ENCODE results near the gene DSEL. TPM values are rescaled to one million over a fixed set of nuclear protein-coding genes. Genes with fewer than 3 reads are reported as not detected.

DSEL gene
- total and polyA plus RNA-seq, 2 experiments from 2014 or later: 4.0 to 18.9 TPM

- TF ChIP-seq EZH2phosphoT487 (IDR thresholded peaks at IDR 0.05; ENCODE audit: low read depth, severe bottlenecking, unreplicated experiment): no peak
- TF ChIP-seq CTCF (IDR thresholded peaks at IDR 0.05; ENCODE audit: poor library complexity): no peak
- TF ChIP-seq EZH2 (IDR thresholded peaks at IDR 0.05; ENCODE audit: borderline replicate concordance): no peak
- no peak for DNase-seq (ENCODE audit: low spot score)
- no peaks in the 10 kb centered on the region for H3K27me3 ChIP-seq
- H3K4me1 ChIP-seq (ENCODE audit: insufficient read depth): no peaks in the 10 kb centered on the region
- H3K9me2 ChIP-seq (replicated peaks; ENCODE audit: insufficient read depth): no peaks in the 10 kb centered on the region
- H4K20me1 ChIP-seq (ENCODE audit: insufficient read depth, poor library complexity, severe bottlenecking): no peaks in the 10 kb centered on the region
- no peak overlapping the region for H3K4me2 ChIP-seq
- 94% methylated on average over 6 of the region's 6 CpGs for WGBS (ENCODE audit: low lambda C conversion rate, missing lambda C conversion rate)
- no peak overlapping the region for H3K4me3 ChIP-seq
- no peak overlapping the region for H2AFZ ChIP-seq
- no peaks in the 10 kb centered on the region for H3K79me2 ChIP-seq
- H3K36me3 ChIP-seq (replicated peaks; ENCODE audit: insufficient read depth, low read depth): no peaks in the 10 kb centered on the region
- H3K9me3 ChIP-seq (ENCODE audit: low read depth): no peaks in the 10 kb centered on the region
- no peak overlapping the region for H3K27ac ChIP-seq
Measured at GRCh38 chr18:67483952-67484351, 32.6 kb downstream of the DSEL start.

GRCh38 chr18:67483237-67483636 is 33.3 kb downstream of the DSEL start:
- H3K9me3 ChIP-seq (ENCODE audit: low read depth): no peaks in the 10 kb centered on the region
- H3K9me2 ChIP-seq (replicated peaks; ENCODE audit: insufficient read depth): no peaks in the 10 kb centered on the region
- no peak overlapping the region for H3K27ac ChIP-seq
- H3K4me2 ChIP-seq: no peak overlapping the region
- no peaks in the 10 kb centered on the region for H3K27me3 ChIP-seq
- DNase-seq (ENCODE audit: low spot score): no peak
- WGBS (ENCODE audit: low lambda C conversion rate, missing lambda C conversion rate): 86% methylated on average over 2 of the region's 2 CpGs
- H3K4me3 ChIP-seq: no peak overlapping the region
- H2AFZ ChIP-seq: no peak overlapping the region
- no peaks in the 10 kb centered on the region for H4K20me1 ChIP-seq (ENCODE audit: insufficient read depth, poor library complexity, severe bottlenecking)
- H3K36me3 ChIP-seq (replicated peaks; ENCODE audit: insufficient read depth, low read depth): no peaks in the 10 kb centered on the region
- no peaks in the 10 kb centered on the region for H3K79me2 ChIP-seq
- no peak for TF ChIP-seq EZH2 (IDR thresholded peaks at IDR 0.05; ENCODE audit: borderline replicate concordance)
- no peak for TF ChIP-seq EZH2phosphoT487 (IDR thresholded peaks at IDR 0.05; ENCODE audit: low read depth, severe bottlenecking, unreplicated experiment)
- no peak for TF ChIP-seq CTCF (IDR thresholded peaks at IDR 0.05; ENCODE audit: poor library complexity)
- no peaks in the 10 kb centered on the region for H3K4me1 ChIP-seq (ENCODE audit: insufficient read depth)

- 93% methylated on average over 3 of the region's 3 CpGs for WGBS (ENCODE audit: low lambda C conversion rate, missing lambda C conversion rate)
- Histone ChIP-seq H3K4me3 (no peak overlapping the region), H3K27me3 (no peaks in the 10 kb centered on the region), H4K20me1 (ENCODE audit: insufficient read depth, poor library complexity, severe bottlenecking) (no peaks in the 10 kb centered on the region), H3K4me1 (ENCODE audit: insufficient read depth) (no peaks in the 10 kb centered on the region), H3K9me2 (replicated peaks; ENCODE audit: insufficient read depth) (no peaks in the 10 kb centered on the region), H2AFZ (no peak overlapping the region), H3K27ac (no peak overlapping the region), H3K36me3 (replicated peaks; ENCODE audit: insufficient read depth, low read depth) (no peaks in the 10 kb centered on the region), H3K79me2 (no peaks in the 10 kb centered on the region), H3K4me2 (no peak overlapping the region), H3K9me3 (ENCODE audit: low read depth) (no peaks in the 10 kb centered on the region)
- no peak for TF ChIP-seq CTCF (IDR thresholded peaks at IDR 0.05; ENCODE audit: poor library complexity)
- no peak for TF ChIP-seq EZH2 (IDR thresholded peaks at IDR 0.05; ENCODE audit: borderline replicate concordance)
- no peak for TF ChIP-seq EZH2phosphoT487 (IDR thresholded peaks at IDR 0.05; ENCODE audit: low read depth, severe bottlenecking, unreplicated experiment)
- no peak for DNase-seq (ENCODE audit: low spot score)
Measured at GRCh38 chr18:67478249-67478648, 38.3 kb downstream of the DSEL start.

GRCh38 chr18:67477522-67477921 is 39.0 kb downstream of the DSEL start:
- H3K36me3 ChIP-seq (replicated peaks; ENCODE audit: insufficient read depth, low read depth): no peaks in the 10 kb centered on the region
- no peak overlapping the region for H2AFZ ChIP-seq
- no peak overlapping the region for H3K4me3 ChIP-seq
- 72% methylated on average over 2 of the region's 2 CpGs for WGBS (ENCODE audit: low lambda C conversion rate, missing lambda C conversion rate)
- no peak for TF ChIP-seq EZH2 (IDR thresholded peaks at IDR 0.05; ENCODE audit: borderline replicate concordance)
- TF ChIP-seq CTCF (IDR thresholded peaks at IDR 0.05; ENCODE audit: poor library complexity): no peak
- no peak for TF ChIP-seq EZH2phosphoT487 (IDR thresholded peaks at IDR 0.05; ENCODE audit: low read depth, severe bottlenecking, unreplicated experiment)
- H4K20me1 ChIP-seq (ENCODE audit: insufficient read depth, poor library complexity, severe bottlenecking): no peaks in the 10 kb centered on the region
- H3K27me3 ChIP-seq: no peaks in the 10 kb centered on the region
- H3K9me2 ChIP-seq (replicated peaks; ENCODE audit: insufficient read depth): no peaks in the 10 kb centered on the region
- no peaks in the 10 kb centered on the region for H3K9me3 ChIP-seq (ENCODE audit: low read depth)
- H3K4me1 ChIP-seq (ENCODE audit: insufficient read depth): no peaks in the 10 kb centered on the region
- no peaks in the 10 kb centered on the region for H3K79me2 ChIP-seq
- DNase-seq (ENCODE audit: low spot score): no peak
- H3K27ac ChIP-seq: no peak overlapping the region
- no peak overlapping the region for H3K4me2 ChIP-seq

Measured in hepatocyte (in vitro differentiated cells).